ENCODE measurements around the gene CPA1.

Gene CPA1

DNA sequence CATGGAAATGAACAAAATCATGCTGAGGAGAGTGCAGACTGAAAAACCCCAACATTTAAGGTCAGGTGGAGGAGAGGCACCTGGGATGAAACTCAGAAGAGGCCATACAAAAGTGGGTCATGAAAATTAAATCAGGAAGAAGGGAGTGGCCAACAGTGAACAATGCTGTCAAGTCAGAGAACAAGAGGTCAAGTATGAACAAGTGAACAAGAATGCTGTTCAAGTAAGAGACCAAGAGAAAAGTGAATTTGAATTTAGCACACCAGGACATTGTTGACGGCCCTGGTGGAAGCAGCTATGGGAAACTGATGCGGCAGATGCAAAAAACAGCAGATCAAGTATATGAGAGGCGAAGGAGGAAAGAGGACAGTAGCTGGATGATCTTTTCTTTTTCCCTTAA lies 52.6 kb downstream of the CPA1 start:
- DNase-seq, result no peak

DNA sequence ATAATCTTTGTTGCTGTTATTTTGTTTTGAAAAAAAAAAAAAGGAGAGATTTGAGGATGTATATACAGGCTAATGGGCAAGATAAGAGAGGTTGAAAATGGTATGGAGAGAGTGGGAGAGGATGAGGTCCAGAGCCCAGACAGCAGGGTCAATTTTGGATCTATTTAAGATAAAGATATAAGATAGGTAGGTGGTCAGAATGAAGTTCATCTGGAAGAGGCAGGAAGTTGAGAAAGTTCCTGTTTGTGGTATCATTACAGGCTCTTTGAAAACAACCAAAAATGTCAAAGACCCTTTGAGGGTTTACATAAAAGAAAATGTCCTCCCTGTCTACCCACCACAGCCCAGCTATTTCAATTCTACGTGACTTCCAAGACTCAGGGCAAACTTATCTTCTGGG lies 53.0 kb downstream of the CPA1 start:
- no peak for DNase-seq

DNA sequence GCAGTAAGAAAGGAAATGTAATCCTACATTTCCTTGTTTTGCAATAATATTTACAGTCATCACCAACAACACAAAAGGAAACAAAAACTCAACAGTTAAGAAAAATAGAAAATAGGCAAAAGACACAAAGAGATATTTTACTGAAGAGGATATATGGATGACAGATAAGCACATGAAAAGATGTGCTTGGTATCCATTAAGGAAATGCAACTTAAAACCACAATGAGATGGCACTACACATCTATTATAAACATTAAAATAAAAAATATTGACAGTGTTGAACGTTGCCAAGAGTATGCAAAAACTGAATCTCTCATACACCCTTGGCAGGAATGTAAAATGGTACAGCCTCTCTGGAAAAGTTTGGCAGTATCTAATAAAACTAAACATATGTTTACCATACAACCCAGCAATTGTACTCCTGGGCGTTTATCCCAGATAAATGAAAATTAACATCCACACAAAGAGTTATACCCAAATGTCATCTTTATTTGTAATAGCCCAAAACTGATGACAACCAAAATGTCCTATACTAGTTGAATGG lies 55.1 kb downstream of the CPA1 start:
- no peak for DNase-seq

DNA sequence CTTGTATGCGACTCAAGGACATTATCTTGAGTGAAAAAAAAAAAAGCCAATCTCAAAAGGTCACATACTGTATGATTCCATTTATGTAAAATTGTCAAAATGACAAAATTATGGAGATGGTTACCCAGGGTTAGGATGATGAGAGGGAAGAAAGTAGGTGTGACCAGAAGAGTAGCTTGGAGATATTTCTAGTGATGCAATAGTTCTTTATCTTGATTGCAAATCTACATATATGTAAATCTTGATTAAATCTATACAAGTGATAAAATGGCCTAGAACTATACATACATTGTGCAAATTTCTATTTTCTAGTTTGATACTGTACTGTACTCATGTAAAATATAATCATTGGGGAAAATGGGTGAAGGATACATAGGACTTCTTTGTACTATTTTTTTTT lies 56.0 kb downstream of the CPA1 start:
- no peak for DNase-seq
